ENCODE measurements around the gene LMO1. TPM values are rescaled to one million over a fixed set of nuclear protein-coding genes. Genes with fewer than 3 reads are reported as not detected.

Gene LMO1
- total and polyA plus RNA-seq, 2 of the 8 experiments (the other 6 are each of a cell fraction or from before 2014, with no cell fraction given) = 0.17 TPM; not detected in 1

GRCh38 chr11:8201644-8202365 is 61.9 kb downstream of the LMO1 start:
- Histone ChIP-seq H3K27me3 (replicated peaks in 1 of 4; ENCODE audit: control insufficient read depth in 3 of 4, extremely low read depth in 1 of 4, insufficient read depth in 3 of 4, low read length in 3 of 4) (no peaks in the 10 kb centered on the region; a peak in 1 of 7 replicates), H3K36me3 (ENCODE audit: control insufficient read depth in 2 of 4, insufficient read depth in 4 of 4, low read length in 3 of 4) (no peaks in the 10 kb centered on the region), H3K4me2 (ENCODE audit: insufficient read depth in 1 of 2, low read depth in 2 of 2, low read length in 2 of 2) (no peak overlapping the region), H2AK5ac (ENCODE audit: low read depth, low read length) (no peak overlapping the region), H3K23me2 (ENCODE audit: low read depth, low read length) (no peaks in the 10 kb centered on the region), H2BK15ac (ENCODE audit: low read length) (no peak overlapping the region), H3K4me1 (replicated peaks in 1 of 4; ENCODE audit: control insufficient read depth in 3 of 4, insufficient read depth in 4 of 4, low read length in 3 of 4) (peaks cover 0 to 4% (median 0%) of the 10 kb centered on the region in 4 experiments; a peak in 1 of 7 replicates), H2BK120ac (replicated peaks; ENCODE audit: low read depth, low read length) (no peak overlapping the region), H3K79me1 (ENCODE audit: low read depth, low read length) (no peaks in the 10 kb centered on the region), H3K14ac (ENCODE audit: insufficient read length) (no peak overlapping the region), H3K27ac (ENCODE audit: low read depth, low read length) (no peak overlapping the region), H4K5ac (ENCODE audit: insufficient read length, low read depth, low read length) (no peak overlapping the region), H4K8ac (ENCODE audit: extremely low read depth, insufficient read depth, low read length) (no peak overlapping the region), H3K56ac (replicated peaks; ENCODE audit: insufficient read length, low read depth, low read length) (no peak overlapping the region), H3K4me3 (ENCODE audit: extremely low read depth in 1 of 4, insufficient read depth in 2 of 4, low read depth in 3 of 4, low read length in 4 of 4) (no peak overlapping the region), H3K79me2 (ENCODE audit: control insufficient read depth in 1 of 2, insufficient read depth in 2 of 2, low read length in 2 of 2) (no peaks in the 10 kb centered on the region), H3K9me3 (ENCODE audit: insufficient read depth in 2 of 2, low read depth in 1 of 2, low read length in 1 of 2) (no peaks in the 10 kb centered on the region), H3K9ac (replicated peaks in 1 of 4; ENCODE audit: extremely low read depth in 1 of 4, low read depth in 3 of 4, low read length in 3 of 4) (no peak overlapping the region), H3K4ac (replicated peaks; ENCODE audit: insufficient read length, low read depth, low read length) (no peak overlapping the region), H2BK5ac (ENCODE audit: low read depth, low read length) (no peak overlapping the region), H2BK12ac (ENCODE audit: low read depth, low read length) (no peak overlapping the region), H4K20me1 (replicated peaks in 1 of 2; ENCODE audit: control insufficient read depth in 1 of 2, insufficient read depth in 2 of 2, low read length in 2 of 2) (no peaks in the 10 kb centered on the region), H3K18ac (ENCODE audit: extremely low read depth, low read length) (no peak overlapping the region), H4K91ac (replicated peaks; ENCODE audit: insufficient read length, low read length) (no peak overlapping the region), H2BK20ac (ENCODE audit: low read length) (no peak overlapping the region), H3K23ac (ENCODE audit: insufficient read length) (no peak overlapping the region), H2AFZ (ENCODE audit: low read length) (no peak overlapping the region; the same call in 1 of the 2 replicates)
- POLR2A ChIA-PET (ENCODE audit: partially characterized antibody) = interaction anchor here (1.3 kb wide), 1 partner anchor 32 kb away, joined by 4 read pairs; no protein-coding TSS in a partner anchor
- DNase-seq (ENCODE audit: low read depth in 1 of 2, low spot score in 2 of 2) = peak in 1 of 2 experiments; percentile 29
- WGBS, 2 experiments (ENCODE audit: extremely low coverage in 1 of 2, insufficient coverage in 1 of 2, insufficient read length in 1 of 2, insufficient replicate concordance in 2 of 2, low coverage in 1 of 2, low lambda C conversion rate in 2 of 2, missing lambda C conversion rate in 1 of 2) = 80% methylated on average over 4 of the region's 4 CpGs; no CpG with 5 or more reads in 1 of the 2 experiments
- FAIRE-seq = no peak
- CTCF ChIA-PET (ENCODE audit: partially characterized antibody) = interaction anchor here (0.6 to 21.8 kb wide), 9 partner anchors 3 to 172 kb away, joined by 3 to 342 read pairs (median 3); partner anchors contain the start of genes LMO1 and RIC3
- no peak for TF ChIP-seq CBX5 (IDR thresholded peaks at IDR 0.05; ENCODE audit: low read depth, low read length)
- no peak for TF ChIP-seq FOSL1 (IDR thresholded peaks at IDR 0.05; ENCODE audit: insufficient read depth, low read depth, low read length)
- no peak for TF ChIP-seq SUZ12 (IDR thresholded peaks at IDR 0.05; ENCODE audit: low read length)
- TF ChIP-seq GABPA (IDR thresholded peaks at IDR 0.05; ENCODE audit: borderline replicate concordance, insufficient read depth, low read length) = no peak
- TF ChIP-seq ZNF274 (IDR thresholded peaks at IDR 0.05; ENCODE audit: borderline replicate concordance, extremely low read depth, low read length) = no peak
- no peak for TF ChIP-seq EGR1 (IDR thresholded peaks at IDR 0.05; ENCODE audit: borderline replicate concordance, low read depth, low read length)
- no peak for TF ChIP-seq MAX (IDR thresholded peaks at IDR 0.05)
- no peak for TF ChIP-seq EP300 (IDR thresholded peaks at IDR 0.05; ENCODE audit: borderline replicate concordance in 1 of 2, low read depth in 2 of 2, low read length in 2 of 2)
- TF ChIP-seq TCF12 (IDR thresholded peaks at IDR 0.05; ENCODE audit: low read depth, low read length) = no peak
- no peak for TF ChIP-seq TBP (IDR thresholded peaks at IDR 0.05; ENCODE audit: low read depth, low read length)
- TF ChIP-seq CHD1 (IDR thresholded peaks at IDR 0.05; ENCODE audit: low read depth, low read length) = no peak
- TF ChIP-seq PHF8 (conservative IDR thresholded peaks at IDR 0.05; ENCODE audit: low read depth, low read length) = no peak
